Neural cell (in vitro differentiated cells): Measurements from ENCODE around the gene TPBG. TPM values are rescaled to one million over a fixed set of nuclear protein-coding genes. Genes with fewer than 3 reads are reported as not detected.

Experiments
- H2AFZ ChIP-seq: fragments of 200-600, 300-800 bp; sonication (generic), shearing (Covaris generic); 2 replicates; pipeline ENCODE4 v1.6.0; 2014; ENCODE audit warnings: low read depth, mild to moderate bottlenecking, antibody characterized with exemption, low read length, moderate library complexity
- H3F3A ChIP-seq: fragments of 200-600 bp; shearing (Covaris generic); 2 replicates; pipeline ENCODE4 v1.6.1; 2016; ENCODE audit warnings: mild to moderate bottlenecking, moderate library complexity, mixed read lengths, antibody characterized with exemption, low read length; ENCODE audit not compliant: insufficient read depth, poor library complexity, severe bottlenecking
- H3K27ac ChIP-seq: fragments of 200-600, 300-800 bp; sonication (generic), shearing (Covaris generic); 2 replicates; pipeline ENCODE4 v1.5.1; 2014; ENCODE audit warnings: mild to moderate bottlenecking, low read length, moderate library complexity
- H3K27me3 ChIP-seq: fragments of 300-800, 200-600 bp; sonication (generic), shearing (Covaris generic); 2 replicates; pipeline ENCODE4 v1.6.0; 2014; ENCODE audit warnings: mild to moderate bottlenecking, low read depth, low read length, moderate library complexity; ENCODE audit not compliant: insufficient read depth
- H3K36me3 ChIP-seq: fragments of 300-800, 200-600 bp; sonication (generic), shearing (Covaris generic); 2 replicates; pipeline ENCODE4 v1.5.1; 2014; ENCODE audit warnings: mild to moderate bottlenecking, antibody characterized with exemption, low read length, moderate library complexity; ENCODE audit not compliant: insufficient read depth
- H3K4me2 ChIP-seq: fragments of 300-800, 200-600 bp; sonication (generic), shearing (Covaris generic); 2 replicates; pipeline ENCODE4 v1.6.0; 2014; ENCODE audit warnings: mild to moderate bottlenecking, low read length
- H3K4me3 ChIP-seq: fragments of 300-800, 200-600 bp; sonication (generic), shearing (Covaris generic); 2 replicates; pipeline ENCODE4 v1.5.1; 2014; ENCODE audit warnings: mild to moderate bottlenecking, low read length, moderate library complexity
- H3K79me2 ChIP-seq: fragments of 200-600 bp; shearing (Covaris generic); replicated peaks from 2 replicates; pipeline ENCODE4 v1.6.0; 2014; ENCODE audit warnings: mild to moderate bottlenecking, low read length, moderate library complexity; ENCODE audit not compliant: insufficient read depth
- H3K9ac ChIP-seq: fragments of 300-800, 200-600 bp; sonication (generic), shearing (Covaris generic); 2 replicates; pipeline ENCODE4 v1.6.1; 2016; ENCODE audit warnings: mild to moderate bottlenecking, low read length, mixed read lengths
- H3K9me2 ChIP-seq: fragments of 200-600 bp; shearing (Covaris generic); 2 replicates; pipeline ENCODE4 v1.6.1; 2016; ENCODE audit warnings: mild to moderate bottlenecking, low read length, mixed read lengths; ENCODE audit not compliant: insufficient read depth
- H3K9me3 ChIP-seq: fragments of 200-600, 300-800 bp; sonication (generic), shearing (Covaris generic); 2 replicates; pipeline ENCODE4 v1.6.1; 2016; ENCODE audit warnings: mild to moderate bottlenecking, mixed run types, low read length, moderate library complexity, mixed read lengths
- H4K20me1 ChIP-seq: fragments of 200-600 bp; shearing (Covaris generic); 2 replicates; pipeline ENCODE4 v1.6.1; 2016; ENCODE audit warnings: mild to moderate bottlenecking, mixed run types; ENCODE audit not compliant: insufficient read depth
- CTCF ChIP-seq: fragments of 450-650 bp; IDR thresholded peaks from 2 replicates; pipeline ENCODE4 v1.5.1; 2014; ENCODE audit warnings: antibody characterized with exemption, mild to moderate bottlenecking, moderate library complexity; ENCODE audit not compliant: poor library complexity, severe bottlenecking
- EP300 ChIP-seq: fragments of 450-650 bp; conservative IDR thresholded peaks from 2 replicates; pipeline ENCODE4 v1.6.1; 2014; ENCODE audit warnings: antibody characterized with exemption, mild to moderate bottlenecking, moderate library complexity; ENCODE audit not compliant: poor library complexity, severe bottlenecking
- EZH2 ChIP-seq: fragments of 200-600, 300-800 bp; shearing (Covaris generic), sonication (generic); IDR thresholded peaks from 2 replicates; pipeline ENCODE4 v1.6.1; 2014; ENCODE audit warnings: antibody characterized with exemption, low read length, borderline replicate concordance, mild to moderate bottlenecking; ENCODE audit not compliant: insufficient read depth, poor library complexity, severe bottlenecking
- MXI1 ChIP-seq: fragments of 450-650 bp; conservative IDR thresholded peaks from 2 replicates; pipeline ENCODE4 v1.6.1; 2014; ENCODE audit warnings: antibody characterized with exemption, mild to moderate bottlenecking; ENCODE audit not compliant: poor library complexity, severe bottlenecking
- POLR2AphosphoS5 ChIP-seq: IDR thresholded peaks from 2 replicates; pipeline ENCODE4 v1.6.1; 2012
- RAD21 ChIP-seq: fragments of 450-650 bp; conservative IDR thresholded peaks from 2 replicates; pipeline ENCODE4 v1.6.1; 2014; ENCODE audit warnings: antibody characterized with exemption, mild to moderate bottlenecking, moderate library complexity
- REST ChIP-seq: IDR thresholded peaks from 2 replicates; pipeline ENCODE4 v1.6.1; 2012; ENCODE audit warnings: borderline replicate concordance
- SMC3 ChIP-seq: fragments of 450-650 bp; conservative IDR thresholded peaks from 2 replicates; pipeline ENCODE4 v1.6.1; 2014; ENCODE audit warnings: antibody characterized with exemption, mild to moderate bottlenecking, moderate library complexity; ENCODE audit not compliant: poor library complexity
- TAF1 ChIP-seq: IDR thresholded peaks from 2 replicates; pipeline ENCODE4 v1.6.1; 2012; ENCODE audit warnings: low read depth
- polyA plus RNA-seq: library from polyadenylated mRNA; depleted of rRNA; stranded (reverse); fragments of >200 nt; gene quantifications from 2 replicates; pipeline ENCODE4 v1.2.3, GENCODE V29; 2014

Gene TPBG
- polyA plus RNA-seq, 1 donor from 2014 or later: 25.0 TPM

GRCh38 chr6:82329766-82330165, 33.9 kb upstream of the TPBG start:
- H3K4me3 ChIP-seq: no peak overlapping the region
- H4K20me1 ChIP-seq: no peaks in the 10 kb centered on the region
- H2AFZ ChIP-seq: no peak overlapping the region
- H3K4me2 ChIP-seq: no peak overlapping the region
- no peaks in the 10 kb centered on the region for H3K9me2 ChIP-seq
- H3K79me2 ChIP-seq: no peaks in the 10 kb centered on the region
- H3K27ac ChIP-seq: no peak overlapping the region
- no peaks in the 10 kb centered on the region for H3K9me3 ChIP-seq
- H3K9ac ChIP-seq: no peak overlapping the region
- H3K27me3 ChIP-seq: no peaks in the 10 kb centered on the region
- no peaks in the 10 kb centered on the region for H3K36me3 ChIP-seq
- TF ChIP-seq EZH2: no peak
- no peak for TF ChIP-seq REST
- no peak for TF ChIP-seq CTCF
- no peaks in the 10 kb centered on the region for H3F3A ChIP-seq

DNA sequence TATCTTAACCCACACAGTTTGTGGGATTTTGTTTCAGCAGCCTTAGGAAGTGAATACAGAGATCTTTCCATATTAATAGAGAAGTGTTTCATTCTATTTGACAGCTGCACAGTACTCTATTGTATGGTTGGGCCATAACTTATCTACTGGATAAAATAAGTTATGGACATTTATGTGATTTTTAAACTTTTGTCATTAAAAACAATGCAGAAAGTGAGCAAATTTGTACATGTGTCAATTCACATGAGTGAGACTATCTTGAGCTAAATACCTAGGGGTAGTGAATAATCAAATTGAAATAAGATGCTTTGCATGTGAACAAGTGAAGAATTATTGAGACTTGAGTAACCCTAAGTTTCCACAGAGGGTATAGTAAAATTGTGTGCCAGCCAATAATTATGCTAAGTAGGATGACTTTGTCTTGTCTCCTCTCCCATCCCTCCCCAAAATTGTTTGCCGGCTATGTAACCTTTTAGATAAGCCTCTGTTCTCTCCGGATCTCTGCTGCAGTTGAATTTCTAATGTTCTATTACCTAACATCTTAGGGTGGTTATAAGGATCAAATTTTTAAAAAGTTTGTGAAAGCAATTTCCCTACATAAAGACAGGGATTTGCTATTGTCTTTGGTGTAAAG, 33.3 kb upstream of the TPBG start:
- H3K36me3 ChIP-seq: no peaks in the 10 kb centered on the region
- no peaks in the 10 kb centered on the region for H3K79me2 ChIP-seq
- H3F3A ChIP-seq: no peaks in the 10 kb centered on the region
- H3K4me3 ChIP-seq: no peak overlapping the region
- no peak overlapping the region for H3K9ac ChIP-seq
- H2AFZ ChIP-seq: no peak overlapping the region
- no peak overlapping the region for H3K4me2 ChIP-seq
- H3K27ac ChIP-seq: no peak overlapping the region
- H3K9me3 ChIP-seq: no peaks in the 10 kb centered on the region
- no peaks in the 10 kb centered on the region for H3K27me3 ChIP-seq
- H3K9me2 ChIP-seq: no peaks in the 10 kb centered on the region
- no peak for TF ChIP-seq RAD21
- no peak for TF ChIP-seq MXI1
- TF ChIP-seq CTCF: no peak
- TF ChIP-seq EP300: no peak
- no peak for TF ChIP-seq REST
- TF ChIP-seq TAF1: no peak
- no peak for TF ChIP-seq EZH2
- TF ChIP-seq POLR2AphosphoS5: no peak
- TF ChIP-seq SMC3: no peak
- no peaks in the 10 kb centered on the region for H4K20me1 ChIP-seq
